SKM-1 treated with dmso at 0.1 percent for 144 hours (cell line): ENCODE data around the gene HYLS1.
A peak's percentile ranks its signal among the peaks of the same experiment; 100 is the strongest.
"Not testable (repeated sequence)": the region's sequence is repeated elsewhere in the genome, so short reads cannot be mapped to it uniquely, and the experiment has no call there.

ENCODE experiments used
- DNase-seq: peaks from one replicate; lab custom pipeline; 2025; ENCODE audit not compliant: unreplicated experiment; lab: John Stamatoyannopoulos, UW

HYLS1 gene

DNA sequence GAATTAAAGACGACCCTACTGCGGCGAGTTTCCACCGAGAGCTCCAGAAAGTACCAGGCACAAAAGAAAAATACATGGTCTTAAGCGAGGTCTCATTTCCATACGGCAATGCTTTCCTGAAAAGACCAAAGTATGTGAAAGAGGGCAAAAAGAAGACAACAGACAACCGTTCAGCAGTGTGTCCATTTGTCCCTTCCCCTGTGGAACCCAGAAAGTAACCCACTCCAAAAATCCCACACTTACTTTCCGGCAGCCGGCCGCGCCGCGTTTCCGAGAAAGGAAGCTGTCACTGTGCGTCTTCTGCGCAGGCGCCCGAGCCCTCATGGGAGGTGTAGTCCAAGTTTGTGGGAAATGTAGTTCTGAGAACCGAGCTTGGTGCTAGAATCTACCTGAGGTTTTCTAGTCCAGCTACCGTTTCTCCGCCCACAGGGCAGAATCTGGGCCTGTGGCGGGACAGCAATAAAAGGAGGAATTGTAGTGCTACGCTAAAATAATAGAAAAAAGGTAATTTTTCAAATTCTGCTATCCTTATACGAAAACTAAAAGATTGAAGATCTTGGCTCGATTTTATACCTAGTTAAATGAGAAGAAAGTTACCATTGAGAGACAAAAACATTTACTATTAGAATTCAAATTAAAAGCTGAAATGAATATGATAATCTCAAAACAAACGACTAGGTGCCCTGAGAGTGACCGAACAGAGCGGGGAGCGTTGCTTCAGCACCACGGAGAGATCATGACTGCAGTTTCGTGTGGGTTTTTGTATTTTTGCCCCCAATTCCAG, 15.7 kb downstream of the HYLS1 start, which contains the start of gene PUS3:
Gene PUS3, minus strand, starts transcription at position 280 of the 784 bp plus-strand sequence. CDS start 6,922 bp downstream, outside the sequence.
- peak; percentile 77 for DNase-seq

DNA sequence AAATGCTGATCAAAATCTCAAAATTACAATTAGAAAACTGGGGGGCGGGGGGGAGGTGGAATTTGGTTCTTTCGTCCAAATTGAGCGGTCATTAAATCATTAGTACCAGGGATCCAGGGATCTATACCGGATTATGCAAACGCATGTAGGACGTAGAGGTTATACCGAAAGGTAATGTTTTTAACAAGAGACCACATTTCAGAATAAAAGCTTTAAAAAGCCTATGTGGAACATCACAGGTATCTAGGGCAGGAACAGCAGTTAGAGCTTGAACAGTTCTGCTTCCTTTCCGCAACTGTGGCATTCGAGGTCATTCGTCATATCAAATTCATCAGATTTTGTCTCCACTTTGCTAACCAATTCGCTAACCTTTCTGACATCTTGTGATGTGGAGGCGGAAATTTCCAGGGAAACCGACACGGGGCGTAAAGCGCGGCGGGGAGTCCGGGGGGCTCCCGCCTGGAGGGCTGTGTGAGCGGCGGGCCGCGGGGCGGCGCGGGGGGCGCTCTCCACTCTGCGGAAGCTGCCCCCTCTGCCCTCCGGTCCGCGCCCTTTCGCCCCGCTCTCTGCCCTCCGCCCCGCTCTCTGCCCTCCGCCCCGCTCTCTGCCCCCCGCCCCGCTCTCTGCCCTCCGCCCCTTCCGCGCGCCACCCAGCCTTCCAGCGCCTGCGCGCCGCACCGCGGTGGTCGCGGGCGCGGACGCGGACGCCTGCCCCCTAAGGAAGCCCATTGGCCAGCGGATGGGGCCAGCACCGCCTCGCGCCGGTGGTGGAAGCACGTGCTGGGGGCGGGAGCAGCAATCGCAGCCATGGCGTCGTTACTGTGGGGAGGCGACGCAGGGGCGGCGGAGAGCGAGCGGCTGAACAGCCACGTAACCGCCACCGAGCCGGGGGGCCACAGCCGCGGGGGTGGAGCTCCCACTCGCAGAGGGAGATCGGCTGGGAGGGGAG, 16.5 kb downstream of the HYLS1 start, which contains the start of gene DDX25:
Gene DDX25, plus strand, starts transcription at position 798 of the 949 bp plus-strand sequence. Its CDS starts 10 bp downstream, at position 808.
- DNase-seq, result no peak

DNA sequence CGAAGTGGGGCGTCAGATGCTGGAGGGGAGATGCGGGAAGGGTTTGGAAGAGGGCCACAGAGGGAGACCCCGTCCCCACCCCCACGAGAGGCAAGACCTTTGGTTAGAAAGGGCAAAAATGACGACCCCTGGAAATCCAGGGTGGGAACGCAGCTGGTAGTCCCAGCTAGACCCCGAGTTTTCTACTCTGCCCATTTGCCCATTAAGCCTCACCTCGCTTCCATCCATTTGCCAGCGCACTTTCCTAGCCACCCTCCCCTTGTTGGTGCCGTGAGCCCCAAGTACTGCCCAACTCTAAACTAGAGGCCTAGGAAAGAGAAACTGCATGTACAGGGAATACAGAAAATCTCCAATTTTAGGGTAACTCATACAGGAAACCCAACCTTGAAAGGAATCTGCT, 17.2 kb downstream of the HYLS1 start:
- no peak for DNase-seq

DNA sequence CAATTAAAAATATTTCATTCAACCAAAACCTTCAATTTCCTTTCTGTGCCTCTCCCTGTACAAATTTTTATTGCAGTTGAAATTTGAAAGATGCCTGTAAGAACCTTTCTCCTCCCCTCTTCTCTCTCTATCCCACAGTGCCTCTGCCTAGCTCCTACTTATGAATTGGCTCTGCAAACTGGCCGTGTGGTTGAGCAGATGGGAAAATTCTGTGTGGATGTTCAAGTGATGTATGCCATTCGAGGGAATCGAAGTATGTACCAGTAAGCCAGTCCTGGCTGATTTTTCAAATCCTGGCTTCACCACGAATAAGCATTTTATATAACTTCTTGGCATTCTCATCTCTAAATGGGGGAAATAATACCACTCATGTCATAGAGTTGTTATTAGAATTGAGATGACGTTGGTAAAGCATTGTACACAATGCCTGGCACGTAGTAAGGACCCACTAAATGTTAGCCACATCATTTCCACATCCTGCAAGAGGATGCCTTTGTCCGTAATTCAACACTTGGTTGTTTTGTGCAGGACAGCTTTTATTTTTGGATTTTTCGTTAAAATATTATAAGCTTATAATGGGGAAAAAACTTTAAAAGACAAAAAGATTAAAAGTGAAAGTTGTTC, 22.9 kb downstream of the HYLS1 start:
- DNase-seq, result no peak

DNA sequence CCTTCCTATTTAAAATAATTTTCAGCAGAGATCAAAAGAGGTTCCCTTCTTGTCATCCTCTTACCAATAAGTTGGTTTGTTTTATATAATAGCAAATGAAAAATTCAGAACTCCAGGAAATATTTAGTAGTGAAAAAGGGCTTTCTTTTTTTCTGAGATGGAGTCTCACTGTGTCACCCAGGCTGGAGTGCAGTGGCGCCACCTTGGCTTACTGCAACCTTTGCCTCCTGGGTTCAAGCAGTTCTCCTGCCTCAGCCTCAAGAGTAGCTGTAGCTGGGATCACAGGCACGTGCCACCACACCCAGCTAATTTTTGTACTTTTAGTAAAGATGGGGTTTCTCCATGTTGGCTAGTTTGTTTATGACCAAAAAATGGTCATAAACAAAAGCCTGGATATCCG, 27.1 kb downstream of the HYLS1 start:
- not testable (repeated sequence) for DNase-seq

DNA sequence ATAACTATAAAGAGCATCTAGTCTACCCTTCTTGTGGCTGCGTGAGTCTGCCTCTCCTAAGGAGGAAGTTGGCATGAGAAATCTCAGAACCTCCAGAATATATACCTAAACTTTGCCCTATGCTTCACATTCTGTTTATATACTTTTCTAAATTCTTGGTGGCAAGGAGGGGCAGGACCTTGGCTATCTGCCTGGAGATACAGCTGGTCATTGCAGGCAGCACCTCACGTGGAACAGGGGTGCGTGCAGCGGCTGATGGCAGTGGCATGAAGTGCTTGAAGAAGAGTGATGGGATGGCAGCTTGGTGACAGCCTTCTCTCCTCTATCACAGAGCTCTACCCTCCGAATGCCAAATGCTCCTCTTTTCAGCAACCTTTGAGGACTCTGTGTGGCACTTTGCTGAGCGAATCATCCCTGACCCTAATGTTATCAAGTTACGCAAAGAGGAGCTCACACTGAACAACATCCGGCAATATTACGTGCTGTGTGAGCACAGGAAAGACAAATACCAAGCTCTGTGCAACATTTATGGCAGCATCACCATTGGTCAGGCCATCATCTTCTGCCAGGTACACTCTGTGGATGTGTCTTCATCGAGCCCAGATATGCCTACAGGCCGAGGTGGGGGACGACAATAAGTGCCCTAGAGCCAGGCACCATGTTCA, 29.3 kb downstream of the HYLS1 start:
- DNase-seq, result no peak

DNA sequence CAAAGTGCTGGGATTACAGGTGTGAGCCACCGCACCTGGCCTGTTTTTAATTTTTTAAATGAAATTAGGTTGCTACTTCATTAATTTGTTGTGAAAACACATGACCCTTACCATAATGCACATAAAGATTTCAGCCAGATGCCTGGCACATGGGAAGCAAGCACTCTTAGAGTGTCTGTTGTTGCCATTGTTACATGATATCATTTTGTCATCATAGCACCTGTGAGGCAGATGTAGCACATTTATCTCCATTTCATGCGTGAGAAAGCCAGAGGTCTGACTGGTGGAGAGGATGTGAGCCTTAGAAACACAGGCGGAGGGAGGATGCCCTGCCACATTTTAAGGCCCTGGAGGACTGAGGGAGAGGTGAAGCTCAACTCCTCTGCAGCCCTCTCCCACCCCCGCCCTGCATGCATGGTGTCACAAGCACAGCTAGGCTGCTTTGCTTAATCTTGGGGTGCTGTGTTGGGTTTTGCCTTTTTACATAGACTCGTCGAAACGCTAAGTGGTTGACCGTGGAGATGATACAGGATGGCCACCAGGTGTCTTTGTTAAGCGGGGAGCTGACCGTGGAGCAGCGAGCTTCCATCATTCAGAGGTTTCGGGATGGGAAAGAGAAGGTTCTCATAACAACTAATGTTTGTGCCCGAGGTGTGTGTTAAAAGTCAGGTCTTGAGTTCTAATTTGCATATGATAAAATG, 30.8 kb downstream of the HYLS1 start:
- no peak for DNase-seq

DNA sequence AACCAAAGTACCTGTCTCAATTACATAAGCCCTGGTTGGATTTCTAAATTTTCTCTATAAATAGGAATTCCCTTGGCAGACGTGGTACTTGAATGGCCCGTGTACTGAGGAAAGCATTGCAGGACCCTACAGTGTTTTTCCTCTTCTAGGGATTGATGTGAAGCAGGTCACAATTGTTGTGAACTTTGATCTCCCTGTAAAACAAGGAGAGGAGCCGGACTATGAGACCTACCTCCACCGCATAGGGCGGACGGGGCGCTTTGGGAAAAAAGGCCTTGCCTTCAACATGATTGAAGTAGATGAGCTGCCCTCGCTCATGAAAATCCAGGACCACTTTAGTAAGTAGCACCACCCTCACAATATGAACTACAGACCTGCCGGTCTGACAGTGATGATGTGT, 33.6 kb downstream of the HYLS1 start:
- no peak for DNase-seq

DNA sequence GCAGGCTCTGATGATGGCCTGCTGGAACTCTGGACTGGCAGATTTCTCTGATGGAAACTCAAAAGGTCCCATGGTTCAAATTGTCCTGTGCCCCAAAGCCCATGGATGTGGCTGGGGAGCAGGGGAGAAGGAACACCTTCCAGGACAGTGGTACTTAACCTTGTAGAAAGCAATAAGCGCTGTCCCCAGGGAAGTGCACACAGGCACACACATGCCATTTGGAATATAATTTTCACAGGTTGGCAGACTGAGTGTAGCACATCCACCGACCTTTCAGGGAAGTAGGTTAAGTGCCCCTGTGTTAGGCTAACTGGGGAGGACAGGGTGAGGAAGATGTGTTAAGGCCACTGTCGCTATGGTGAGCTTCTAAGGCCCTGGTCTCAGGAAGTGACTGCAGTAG, 34.7 kb downstream of the HYLS1 start:
- DNase-seq, result no peak

DNA sequence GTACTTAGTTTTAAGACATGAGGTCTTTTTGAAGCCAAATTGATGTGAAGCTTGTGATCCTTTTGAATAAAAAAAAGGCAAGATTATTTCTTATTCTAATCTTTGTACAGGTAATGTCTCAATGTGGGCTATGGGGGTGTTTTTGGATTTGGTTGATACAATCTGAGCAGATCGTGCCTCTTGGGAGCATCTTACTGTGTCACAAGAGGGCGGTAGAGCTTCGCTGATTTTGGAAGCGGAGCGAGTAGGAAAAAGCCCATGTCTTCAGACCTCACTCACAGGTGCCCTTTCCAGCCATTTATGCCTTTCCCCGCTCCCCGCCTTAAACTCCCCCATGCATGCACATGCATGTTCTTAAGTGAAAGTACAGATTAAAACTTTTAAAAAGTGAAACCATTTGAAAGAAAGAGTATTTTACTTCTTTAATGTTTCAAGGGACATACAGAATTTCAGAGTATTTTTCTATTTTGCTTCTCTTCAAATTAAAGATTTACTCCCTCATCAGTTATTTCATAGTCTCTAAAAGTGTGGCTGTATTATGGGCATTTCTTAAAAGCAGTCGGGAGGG, 35.6 kb downstream of the HYLS1 start:
- DNase-seq, result peak; percentile 70

DNA sequence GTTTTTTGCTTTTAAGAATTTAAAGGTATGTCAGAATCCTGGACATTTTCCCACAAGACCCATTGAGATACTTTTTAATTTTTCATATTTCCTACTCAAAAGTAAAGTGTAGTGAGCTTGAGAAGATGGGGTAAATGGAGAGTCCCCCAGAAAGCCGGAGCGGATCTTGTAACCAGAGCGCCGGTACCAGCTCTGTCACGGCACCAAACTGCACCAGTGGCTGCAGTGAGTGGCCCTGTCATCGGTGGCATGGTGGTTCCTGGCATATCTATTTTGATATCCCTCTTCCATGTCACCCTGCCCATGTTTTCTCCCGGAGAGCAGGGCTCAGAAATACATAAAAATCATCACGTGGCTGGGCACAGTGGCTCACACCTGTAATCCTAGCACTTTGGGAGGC, 36.2 kb downstream of the HYLS1 start:
- no peak for DNase-seq

DNA sequence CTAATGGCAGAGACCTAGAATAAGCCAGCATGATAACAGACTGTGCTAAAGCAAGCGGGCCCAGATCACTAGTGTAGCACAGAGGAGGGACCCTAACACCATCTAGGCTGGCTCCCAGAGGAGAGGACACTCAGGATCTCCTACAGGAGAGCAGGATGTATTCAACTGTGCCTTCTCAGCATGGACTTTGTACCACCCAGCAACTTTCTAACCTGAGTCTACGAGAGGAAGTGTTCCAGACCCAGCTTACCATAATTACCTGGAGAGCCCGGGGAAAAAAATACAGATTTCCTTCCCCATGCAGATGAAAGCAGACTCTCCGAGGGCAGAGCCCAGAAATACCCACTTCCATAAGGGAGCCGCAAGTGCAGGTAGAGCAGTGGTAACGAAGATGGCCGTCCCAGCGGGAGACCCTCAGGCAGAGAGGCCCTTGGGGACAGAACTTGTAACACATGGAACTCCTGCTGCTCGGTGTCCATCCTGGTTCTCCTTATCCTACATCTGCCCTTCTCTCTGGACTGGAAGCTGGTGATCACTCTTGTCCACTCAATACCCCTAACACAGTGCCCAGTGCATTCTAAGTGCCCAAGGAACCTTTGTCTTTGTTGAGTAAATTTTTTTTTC, 37.0 kb downstream of the HYLS1 start:
- no peak for DNase-seq

DNA sequence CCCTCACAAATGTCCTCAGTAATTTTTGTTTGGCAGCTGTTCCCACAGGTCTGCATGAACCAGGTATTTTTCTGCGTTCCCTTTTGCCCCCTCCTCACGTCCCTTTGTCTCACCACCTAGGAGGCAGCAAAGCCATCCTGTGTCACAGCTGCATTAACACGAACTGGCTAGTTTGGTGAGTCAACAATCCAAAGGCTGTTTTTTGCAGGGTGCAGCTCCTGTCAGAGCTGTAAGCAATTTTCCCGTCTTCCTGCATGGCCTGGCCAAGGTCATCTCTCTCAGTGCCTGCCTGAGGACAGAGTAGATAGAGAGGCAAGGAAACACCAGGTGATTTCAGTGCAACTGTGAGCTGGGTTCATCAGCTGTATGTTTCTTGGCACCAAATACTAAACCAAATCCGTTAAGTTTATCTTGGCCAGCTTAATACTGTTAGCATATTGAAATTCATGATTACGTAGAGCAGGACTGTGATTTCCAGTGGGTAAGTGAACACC, 37.8 kb downstream of the HYLS1 start:
- no peak for DNase-seq

DNA sequence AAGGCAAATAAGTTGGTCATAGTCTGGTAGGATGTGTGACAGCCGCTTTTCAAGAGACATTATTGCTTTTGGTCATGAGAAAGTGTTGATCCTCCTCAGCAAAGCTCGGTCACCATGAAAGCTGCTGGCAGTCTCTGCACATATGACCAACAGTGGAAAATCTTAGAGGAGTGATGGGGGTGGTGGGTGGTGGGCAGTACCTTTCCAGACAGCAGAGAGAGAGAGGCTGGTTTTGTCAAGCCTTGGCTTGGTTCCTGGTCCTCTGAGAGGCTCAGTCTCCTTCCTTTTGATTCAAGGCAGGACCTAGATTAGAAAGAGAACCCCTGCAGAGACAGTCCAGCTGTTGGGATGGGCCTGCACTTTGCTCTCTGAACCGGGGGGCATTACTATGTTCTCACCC, 38.3 kb downstream of the HYLS1 start:
- DNase-seq, result no peak

DNA sequence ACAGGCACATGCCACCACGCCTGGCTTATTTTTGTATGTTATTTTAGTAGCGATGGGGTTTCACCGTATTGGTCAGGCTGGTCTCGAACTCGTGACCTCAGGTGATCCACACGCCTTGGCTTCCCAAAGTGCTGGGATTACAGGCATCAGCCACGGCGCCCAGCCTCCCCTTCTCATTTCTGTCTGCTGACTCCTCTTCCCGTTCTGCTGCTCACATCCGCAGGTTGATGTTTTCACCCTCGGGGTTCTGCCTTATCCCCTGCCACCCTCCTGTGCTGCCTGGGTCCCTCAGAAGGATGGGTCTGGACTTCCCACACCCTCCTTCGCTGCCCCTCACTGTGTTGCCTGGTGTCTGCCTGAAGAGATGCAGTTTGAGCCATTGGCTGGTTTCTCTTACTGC, 39.2 kb downstream of the HYLS1 start:
- no peak for DNase-seq

DNA sequence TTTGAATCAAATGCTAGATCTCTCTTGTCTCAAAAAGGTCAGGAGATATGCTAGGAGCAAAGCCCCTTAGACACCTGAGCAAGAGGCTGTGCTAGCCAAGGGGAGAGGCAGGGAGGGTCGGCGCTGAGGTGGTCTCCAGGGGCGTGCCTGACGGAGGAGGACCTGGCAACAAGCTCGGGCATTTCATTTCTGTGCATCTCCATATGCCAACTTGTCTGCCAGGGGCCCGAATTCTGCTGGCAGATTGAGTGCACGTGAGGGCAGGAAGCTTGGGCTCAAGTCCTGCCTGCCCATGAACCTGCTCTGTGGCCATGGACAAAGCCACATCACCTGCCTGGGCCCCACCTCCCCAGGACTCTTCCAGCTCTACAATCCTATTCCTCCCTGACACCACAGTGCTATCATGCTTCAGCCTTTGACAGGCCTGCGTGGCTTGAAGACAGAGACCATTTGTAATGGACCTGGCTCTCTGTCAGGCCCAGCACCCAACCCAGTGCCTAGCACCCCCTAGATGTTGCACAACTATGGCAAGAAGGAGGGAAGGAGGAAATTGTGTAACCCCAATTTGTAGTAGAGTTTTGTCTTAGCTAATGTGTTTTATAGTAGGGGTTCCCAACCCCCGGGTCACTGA, 42.1 kb downstream of the HYLS1 start:
- peak; percentile 22 for DNase-seq

DNA sequence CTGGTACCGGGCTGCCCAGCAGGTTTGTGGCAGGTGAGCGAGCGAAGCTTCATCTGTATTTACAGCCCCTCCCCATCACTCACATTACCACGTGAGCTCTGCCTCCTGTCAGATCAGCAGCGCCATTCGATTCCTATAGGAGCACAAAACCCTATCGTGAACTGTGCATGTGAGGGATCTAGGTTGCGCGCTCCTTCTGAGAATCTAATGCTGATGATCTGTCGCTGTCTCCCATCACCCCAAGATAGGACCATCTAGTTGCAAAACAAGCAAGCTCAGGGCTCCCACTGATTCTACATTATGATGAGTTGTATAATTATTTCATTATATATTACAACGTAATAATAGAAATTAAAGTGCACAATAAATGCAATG, 42.6 kb downstream of the HYLS1 start:
- DNase-seq, result no peak

DNA sequence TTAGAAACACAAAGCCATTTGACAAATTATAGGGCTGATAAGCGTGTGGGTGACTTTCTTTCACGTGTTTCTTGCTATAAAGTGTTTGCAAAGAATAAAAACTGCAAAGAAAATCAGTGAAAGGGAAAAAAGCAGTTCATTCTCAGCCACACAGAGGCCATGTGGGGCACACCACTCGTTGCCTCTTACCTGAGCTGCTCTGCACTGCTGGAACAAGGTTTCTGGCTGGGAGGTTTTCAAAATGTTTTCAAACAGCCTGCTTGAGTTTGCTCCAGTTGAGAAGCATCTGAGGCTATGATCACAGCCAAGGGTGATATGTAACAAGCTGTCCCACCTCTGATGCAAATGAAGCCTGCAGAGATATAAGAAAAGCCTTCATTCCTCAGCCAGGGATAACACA, 43.6 kb downstream of the HYLS1 start:
- DNase-seq, result no peak

DNA sequence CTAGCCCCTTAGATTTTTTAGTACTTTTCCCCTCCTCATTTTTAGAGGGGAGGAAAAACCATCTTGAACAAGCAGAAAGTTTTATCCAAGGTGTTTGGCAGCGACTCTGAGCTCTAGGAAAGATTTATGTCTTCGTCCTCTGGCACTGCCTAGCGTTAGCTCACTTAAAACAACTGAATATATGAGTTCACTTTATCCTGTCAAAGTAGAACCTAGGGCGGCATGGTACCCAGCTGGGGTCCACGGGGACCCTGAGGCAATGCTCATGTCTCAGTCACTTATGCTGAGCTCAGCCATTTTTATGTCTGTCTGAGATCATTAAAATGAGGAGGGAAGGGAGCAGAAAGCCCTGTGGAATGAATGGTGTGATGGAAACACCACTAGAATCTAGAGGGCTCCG, 44.2 kb downstream of the HYLS1 start:
- DNase-seq, result no peak
